Measurements from ENCODE around the gene MYH11.

DNA sequence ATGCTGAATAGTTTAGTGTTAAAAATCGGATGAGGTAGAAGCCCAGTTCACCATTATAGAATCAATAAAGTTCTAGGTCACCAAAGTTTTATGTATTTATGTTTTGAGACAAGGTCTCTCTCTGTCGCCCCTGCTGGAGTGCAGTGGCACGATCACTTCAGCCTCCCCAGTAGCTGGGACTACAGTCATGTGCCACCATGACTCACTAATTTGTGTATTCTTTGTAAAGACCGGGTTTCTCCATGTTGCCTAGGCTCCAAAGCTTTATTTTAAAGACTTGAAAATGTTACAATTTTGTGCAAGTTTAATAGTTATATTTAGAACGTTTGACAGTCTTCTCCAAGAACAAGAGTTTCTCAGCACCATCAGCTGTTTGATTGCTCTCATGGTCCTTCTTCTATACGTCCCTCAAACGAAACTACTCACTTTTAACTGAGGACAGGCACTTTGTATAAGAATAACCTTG, 174.7 kb downstream of the MYH11 start:
- TF ChIP-seq YY1 (IDR thresholded peaks at IDR 0.05; ENCODE audit: insufficient read depth, insufficient read length) (no peak), ZNF274 (IDR thresholded peaks at IDR 0.05; ENCODE audit: low read depth, low read length) (no peak), SUZ12 (IDR thresholded peaks at IDR 0.05; ENCODE audit: extremely low read depth, insufficient read depth, insufficient read length) (no peak)
